CD4-positive, alpha-beta T cell treated with Interleukin-17A for 4 hours (primary cell): ENCODE measurements around the gene TMEM229B.

Experiments
- DNase-seq: peaks from one replicate; pipeline ENCODE4 v3.0.0-alpha.2; 2020; ENCODE audit warnings: mixed read lengths

Gene TMEM229B

DNA sequence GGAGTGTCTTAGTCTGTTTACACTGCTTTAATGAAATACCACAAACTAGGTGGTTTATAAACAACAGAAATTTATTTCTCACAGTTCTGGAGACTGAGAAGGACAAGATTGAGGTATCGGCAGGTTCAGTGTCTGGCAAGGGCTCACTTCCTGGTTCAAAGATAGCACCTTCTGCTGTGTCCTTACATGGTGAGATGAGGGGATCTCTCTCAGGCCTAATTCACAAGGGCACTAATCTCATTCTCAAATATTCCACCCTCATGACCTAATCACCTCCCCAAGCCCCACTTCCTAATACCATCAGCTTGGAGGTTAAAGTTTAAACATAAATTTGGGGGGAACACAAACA, 41.5 kb downstream of the TMEM229B start:
- no peak for DNase-seq

DNA sequence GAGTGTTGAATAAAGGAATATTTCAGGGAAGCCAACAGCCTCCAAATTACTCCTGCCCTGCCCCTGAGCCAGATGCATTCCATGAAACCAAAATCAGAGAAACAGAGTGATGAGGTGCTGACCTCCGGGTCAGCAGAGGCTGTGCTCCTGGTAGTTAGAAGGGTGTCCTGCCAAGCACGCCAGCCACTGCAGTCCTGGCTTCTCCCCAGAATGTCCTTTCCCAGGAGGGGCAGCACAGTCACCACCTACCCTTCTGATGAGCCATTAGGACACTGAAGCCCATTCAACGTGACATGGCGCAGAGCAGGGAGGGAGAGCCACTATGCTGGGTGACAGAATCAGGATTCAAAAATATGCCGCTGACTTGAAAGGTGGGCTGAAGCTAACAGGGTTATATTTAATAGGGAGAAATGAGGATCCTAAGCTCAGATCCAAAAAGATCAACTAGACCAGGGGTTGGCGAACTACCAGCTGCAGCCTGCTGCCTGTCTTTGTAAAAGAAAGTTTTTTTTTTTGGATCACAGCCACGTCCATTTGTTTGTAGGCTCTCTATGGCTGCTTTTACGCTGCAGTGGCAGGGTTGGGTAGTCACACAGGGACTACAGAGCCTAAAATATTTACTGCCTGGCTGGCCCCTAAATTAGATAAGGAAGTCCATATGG, 42.0 kb downstream of the TMEM229B start:
- no peak for DNase-seq

GRCh38 chr14:67444395-67444794, 44.1 kb downstream of the TMEM229B start:
- DNase-seq: no peak

DNA sequence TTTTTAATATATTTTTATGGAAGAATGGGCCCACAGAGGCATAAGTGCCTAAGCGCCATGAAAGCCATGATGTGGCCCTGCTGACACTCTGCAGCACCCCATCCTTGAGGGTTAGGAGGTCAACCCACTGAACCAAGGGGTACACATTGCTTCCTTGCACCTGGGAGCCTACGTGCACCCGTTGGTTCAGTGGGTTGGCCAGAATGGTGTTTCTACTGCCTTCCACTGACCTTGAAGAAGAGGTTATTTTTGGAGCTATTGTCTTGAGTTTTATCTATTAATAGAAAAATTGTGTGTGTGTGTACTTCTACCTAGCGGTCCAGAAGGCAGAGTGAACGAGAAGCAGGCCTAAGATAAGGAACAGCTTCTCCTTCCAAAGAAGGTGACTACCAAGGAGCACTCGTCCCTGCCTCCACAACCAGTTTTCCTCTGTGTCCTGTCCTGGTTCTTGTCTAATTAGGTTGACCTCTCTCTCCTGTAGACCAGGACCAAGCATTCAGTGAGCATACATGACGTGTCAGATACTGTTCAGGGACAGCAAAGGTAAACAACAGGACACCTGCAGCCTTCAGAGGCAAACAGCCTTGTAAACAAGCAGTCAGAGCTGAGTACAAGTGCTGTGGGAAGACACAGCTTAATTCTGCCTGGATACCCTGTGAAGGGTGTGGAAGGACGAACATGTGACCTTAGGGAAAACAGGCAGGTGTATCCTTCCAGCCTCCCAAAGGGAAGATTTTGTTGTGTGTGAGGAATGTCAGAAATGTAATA, 46.2 kb downstream of the TMEM229B start:
- no peak for DNase-seq

- DNase-seq: no peak
These were observed 46.8 kb downstream of the TMEM229B start for GRCh38 chr14:67441672-67442071.

GRCh38 chr14:67441256-67441655, 47.3 kb downstream of the TMEM229B start:
- DNase-seq: no peak

GRCh38 chr14:67440513-67440912, 48.0 kb downstream of the TMEM229B start:
- no peak for DNase-seq

- no peak for DNase-seq
These were observed 49.6 kb downstream of the TMEM229B start for GRCh38 chr14:67438969-67439368.

DNA sequence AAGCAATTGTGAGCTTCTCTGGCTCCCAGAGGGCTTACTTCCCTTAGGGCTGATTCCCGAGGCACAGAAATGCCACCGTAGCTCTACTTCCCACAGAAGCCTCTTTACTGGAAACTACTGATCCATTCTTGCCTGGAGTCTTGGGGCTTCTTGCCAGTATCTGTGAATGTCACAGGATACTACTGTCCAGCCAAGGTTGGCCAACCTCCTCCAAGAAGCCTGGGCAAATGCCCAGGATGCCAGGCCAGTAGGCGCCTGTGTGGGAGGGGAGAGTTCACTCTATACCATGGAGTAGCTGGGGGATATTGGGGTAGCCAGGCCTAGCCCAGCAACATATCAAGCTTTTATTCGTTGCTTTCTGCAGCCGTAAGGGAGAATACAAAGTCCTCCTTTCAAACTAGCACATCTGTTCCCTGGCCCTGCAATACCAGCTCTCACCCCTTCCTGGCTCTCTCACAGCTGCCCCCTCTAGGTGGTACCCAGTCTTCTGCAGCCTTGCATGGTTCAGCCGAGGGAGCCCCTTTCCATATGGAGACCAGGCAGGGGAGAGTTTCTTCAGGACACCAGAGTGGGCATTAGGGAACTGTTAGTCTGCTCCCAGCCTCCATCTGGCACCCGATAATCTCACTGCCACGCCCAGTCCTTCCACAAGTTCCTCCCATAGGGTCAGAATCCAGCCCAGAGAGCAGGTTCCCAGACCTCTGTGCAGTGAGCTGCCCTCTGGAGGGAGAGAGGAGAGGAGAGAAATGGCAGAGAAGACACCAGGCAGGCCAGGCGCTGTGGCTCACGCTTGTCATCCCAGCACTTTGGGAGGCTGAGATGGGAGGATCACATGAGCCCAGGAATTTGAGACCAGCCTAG, 52.3 kb downstream of the TMEM229B start:
- DNase-seq: no peak

- no peak for DNase-seq
These were observed 52.9 kb downstream of the TMEM229B start for GRCh38 chr14:67435603-67436002.

DNA sequence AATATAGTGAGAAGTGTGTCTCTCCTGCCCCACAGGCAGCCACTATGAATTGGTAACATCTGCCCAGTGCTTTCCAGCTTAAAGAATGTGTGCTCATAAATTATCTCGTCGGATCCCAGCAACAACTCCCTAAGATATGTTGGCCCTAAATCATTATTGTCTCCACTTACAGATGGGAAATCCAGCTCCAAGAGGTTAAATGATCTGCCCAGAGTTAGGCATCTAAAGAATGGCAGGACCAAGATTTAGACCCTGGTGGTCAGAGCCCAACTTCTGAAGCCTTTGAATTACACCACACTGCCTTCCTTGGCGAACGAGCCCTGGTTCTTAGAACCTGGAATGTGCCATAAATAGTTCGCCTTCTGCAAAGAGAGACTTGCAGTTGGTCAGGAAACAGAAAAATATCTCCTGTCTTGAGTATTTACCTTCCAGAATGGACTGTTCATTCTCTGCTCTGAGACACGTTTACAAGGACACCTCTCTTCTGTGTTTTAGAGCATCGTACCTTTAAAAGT, 56.4 kb downstream of the TMEM229B start:
- DNase-seq: no peak

- DNase-seq: no peak
These were observed 58.9 kb downstream of the TMEM229B start for GRCh38 chr14:67429510-67430205.

- DNase-seq: no peak
These were observed 60.0 kb downstream of the TMEM229B start for GRCh38 chr14:67428501-67429031.

- peak; percentile 80 for DNase-seq
These were observed 61.4 kb downstream of the TMEM229B start for GRCh38 chr14:67426983-67427606.

DNA sequence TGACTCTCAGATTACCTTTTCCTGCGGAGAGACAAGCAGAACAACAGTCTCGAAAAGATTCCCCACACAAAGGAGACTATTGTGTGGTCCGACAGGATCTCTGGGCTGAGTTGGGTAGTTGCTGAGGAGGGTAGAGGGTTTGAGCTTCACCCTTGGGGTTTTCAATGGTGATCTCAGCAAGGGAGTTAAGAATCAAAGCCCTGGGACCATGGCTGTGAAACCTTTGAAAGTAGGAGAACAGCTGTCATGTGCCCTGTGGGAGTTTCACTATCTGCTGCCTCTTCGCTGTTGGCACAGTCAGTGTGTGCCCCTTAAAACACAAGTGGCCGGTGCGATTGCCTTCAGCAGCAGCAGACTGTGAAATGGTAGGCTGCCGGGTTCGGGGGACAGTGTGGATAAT, 62.4 kb downstream of the TMEM229B start:
- no peak for DNase-seq

DNA sequence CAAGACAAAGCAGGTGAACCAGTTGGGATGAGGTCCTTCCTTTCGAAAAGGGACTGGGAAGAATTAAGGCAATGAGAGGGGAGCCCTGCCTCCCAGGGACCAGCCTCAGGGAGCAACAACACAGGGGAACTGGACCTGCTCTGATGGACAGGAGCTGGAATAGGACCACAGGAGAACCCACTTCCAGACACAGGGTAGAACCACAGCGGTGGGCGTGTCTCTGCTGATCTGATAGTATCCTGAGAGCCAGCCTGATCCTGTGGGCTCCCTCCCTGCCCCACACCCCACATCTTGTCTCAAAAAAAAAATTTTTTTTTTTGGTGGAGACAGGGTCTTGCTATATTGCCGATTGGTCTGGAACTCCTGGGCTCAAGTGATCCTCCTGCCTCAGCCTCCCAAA, 62.9 kb downstream of the TMEM229B start:
- DNase-seq: no peak

GRCh38 chr14:67424539-67424938, 64.0 kb downstream of the TMEM229B start:
- no peak for DNase-seq

DNA sequence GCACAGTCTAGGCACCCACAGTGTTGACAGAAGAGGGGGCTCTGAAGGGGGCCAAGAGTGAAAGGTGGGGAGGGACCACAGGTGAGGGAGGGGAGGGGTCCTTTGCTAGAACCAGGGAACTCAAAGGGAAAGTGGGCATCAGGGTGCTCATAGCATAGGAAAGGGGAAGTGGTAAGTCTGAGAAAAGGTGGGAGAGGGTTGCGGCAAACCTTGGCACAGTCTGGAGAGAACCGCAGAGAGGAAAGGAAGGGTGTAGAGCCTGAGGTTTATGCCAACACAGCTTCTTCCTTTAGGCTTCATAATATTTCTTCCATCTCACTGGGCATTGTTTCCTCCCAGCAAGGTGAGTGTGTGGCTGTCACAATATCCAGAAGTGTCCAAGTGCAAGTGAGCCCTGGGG, 65.1 kb downstream of the TMEM229B start:
- DNase-seq: no peak

DNA sequence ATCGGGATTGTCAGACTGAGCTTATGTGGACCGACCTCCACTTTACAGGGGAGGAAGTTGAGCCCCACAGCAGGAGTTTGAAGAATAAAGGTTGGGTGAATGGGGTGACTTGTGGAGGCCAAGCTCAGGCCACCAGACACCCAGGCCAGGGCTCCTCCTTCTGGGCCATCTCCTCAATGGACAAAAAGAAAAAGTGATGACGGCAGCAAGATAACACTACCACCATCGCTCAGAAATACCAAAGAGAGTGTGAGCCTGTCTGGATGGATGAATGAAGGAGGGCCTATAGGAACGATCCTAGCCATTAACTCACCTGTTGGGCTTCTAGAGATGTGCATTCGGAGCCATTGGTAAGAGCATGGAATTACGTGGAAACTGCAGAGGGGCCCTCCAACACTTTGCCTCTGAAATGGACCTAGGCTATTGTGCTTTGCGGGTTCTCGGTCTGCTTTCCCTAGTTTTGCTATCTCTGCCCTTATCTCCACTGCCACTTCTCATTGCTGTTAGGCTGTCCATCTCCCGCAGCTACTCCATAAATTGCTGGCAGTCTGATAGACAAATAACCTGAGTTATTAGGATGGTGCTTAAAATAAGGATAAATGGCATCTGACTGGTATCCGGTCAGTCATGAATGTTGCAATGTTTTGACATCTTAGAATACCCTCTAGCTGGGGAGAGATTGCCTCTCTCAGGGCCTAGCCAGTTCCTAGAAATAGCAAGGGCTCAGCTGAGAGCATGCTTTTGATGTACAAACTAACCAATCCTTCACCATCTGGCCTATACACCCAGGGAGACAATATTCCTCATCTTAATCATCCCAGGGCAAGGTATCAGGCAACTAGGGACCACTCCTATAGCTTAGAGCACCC, 66.9 kb downstream of the TMEM229B start:
- DNase-seq: no peak
